HG02943 (cell line): ENCODE data around the gene KRTAP10-5.
"Not testable (repeated sequence)": the region's sequence is repeated elsewhere in the genome, so short reads cannot be mapped to it uniquely, and the experiment has no call there.

Experiments used
- ATAC-seq: cut with Tn5 transposase; IDR thresholded peaks from one replicate; pipeline ENCODE4 v1.9.1; 2021; ENCODE audit warnings: mild to moderate bottlenecking, low read depth, moderate library complexity; ENCODE audit not compliant: unreplicated experiment

KRTAP10-5 gene

DNA sequence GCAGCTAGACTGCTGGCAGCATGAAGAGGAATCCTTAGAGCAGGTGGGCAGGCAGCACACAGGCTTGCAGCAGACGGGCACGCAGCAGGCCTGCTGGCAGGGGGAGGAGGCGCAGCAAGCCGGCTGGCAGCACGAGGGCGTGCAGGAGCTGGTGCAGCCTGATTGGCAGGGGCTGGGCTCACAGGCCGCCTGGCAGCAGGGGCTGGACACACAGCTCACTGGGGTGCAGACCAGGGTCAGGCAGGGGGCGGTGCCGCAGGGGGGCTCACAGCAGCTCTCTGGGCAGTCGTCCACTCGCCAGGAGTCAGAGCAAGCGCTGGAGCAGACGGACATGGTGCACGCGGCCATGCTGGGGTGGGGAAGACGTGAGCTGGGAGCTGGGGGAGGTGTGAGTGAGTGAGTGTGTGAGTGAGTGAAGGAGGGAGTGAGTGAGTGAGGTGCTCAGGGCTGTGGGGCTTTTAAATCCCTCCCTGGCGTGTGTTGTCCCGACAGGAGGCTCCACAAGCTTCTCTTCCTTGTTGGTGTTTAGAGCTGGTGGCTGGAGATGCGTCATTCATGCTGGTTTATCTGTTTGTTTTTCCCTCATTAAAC, at the start of gene KRTAP10-5:
TSS of gene KRTAP10-5 (minus strand) at position 374 of the 591 bp plus-strand sequence. CDS start at position 348, 26 bp downstream.
- ATAC-seq = not testable (repeated sequence)

- no peak for ATAC-seq
Observed at GRCh38 chr21:44628707-44629391, 48.4 kb upstream of the KRTAP10-5 start.

- ATAC-seq = not testable (repeated sequence)
Observed at GRCh38 chr21:44627831-44628233, 47.4 kb upstream of the KRTAP10-5 start.

DNA sequence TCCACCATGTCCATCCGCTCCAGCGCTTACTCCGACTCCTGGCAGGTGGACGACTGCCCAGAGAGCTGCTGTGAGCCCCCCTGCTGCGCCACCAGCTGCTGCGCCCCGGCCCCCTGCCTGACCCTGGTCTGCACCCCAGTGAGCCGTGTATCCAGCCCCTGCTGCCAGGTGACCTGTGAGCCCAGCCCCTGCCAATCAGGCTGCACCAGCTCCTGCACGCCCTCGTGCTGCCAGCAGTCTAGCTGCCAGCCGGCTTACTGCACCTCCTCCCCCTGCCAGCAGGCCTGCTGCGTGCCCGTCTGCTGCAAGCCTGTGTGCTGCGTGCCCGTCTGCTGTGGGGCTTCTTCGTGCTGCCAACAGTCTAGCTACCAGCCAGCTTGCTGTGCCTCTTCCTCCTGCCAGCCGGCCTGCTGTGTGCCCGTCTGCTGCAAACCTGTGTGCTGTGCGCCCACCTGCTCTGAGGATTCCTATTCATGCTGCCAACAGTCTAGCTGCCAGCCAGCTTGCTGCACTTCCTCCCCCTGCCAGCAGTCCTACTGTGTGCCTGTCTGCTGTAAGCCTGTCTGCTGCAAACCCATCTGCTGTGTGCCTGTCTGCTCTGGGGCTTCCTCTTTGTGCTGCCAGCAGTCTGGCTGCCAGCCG, 46.9 kb upstream of the KRTAP10-5 start:
- not testable (repeated sequence) for ATAC-seq

DNA sequence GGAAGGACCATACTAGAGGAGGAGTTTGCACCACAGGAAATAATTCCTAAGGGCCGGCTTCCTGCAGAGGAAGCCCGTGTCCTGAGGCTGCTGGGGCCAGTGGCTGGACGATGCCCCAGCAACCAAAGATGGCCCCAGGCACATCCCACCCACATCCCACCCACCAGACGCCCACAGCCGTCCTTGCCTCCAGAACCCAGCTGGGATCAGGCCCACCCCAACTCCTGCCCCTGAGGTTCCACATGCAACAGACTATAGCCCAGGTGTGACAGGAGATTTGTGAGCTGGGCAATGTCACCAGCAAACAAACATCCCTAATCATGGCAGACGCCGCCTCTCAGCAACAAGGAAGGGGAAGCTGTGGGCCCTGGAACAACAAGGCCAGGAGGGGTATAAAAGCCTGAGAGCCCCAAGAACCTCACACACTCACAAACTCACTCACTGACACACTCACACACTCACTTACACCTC, 46.3 kb upstream of the KRTAP10-5 start, which contains the start of gene KRTAP10-9:
TSS of gene KRTAP10-9 (plus strand) at position 421 of the 471 bp plus-strand sequence. CDS start 79 bp downstream, outside the sequence.
- no peak for ATAC-seq

- ATAC-seq = no peak
Observed at GRCh38 chr21:44626262-44626661, 45.9 kb upstream of the KRTAP10-5 start.

DNA sequence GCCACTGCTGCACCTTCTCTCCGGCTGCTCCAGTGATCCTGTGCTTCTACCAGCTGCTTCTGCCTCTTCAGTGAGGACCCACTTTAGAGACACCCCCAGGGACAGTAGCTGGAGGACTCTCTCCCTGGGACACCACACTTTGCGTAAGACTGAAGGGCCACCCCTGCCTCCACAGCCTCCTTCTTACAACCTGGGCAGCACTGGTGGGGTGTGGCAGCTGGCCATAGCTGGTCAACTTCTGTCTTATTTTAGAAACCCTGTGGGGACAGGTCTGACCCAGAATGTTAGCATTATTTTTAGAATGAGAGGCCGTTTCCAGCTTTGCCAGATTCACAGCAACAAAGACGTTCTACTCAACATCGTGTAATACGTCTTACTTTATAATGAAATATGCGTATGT, 45.4 kb upstream of the KRTAP10-5 start:
- no peak for ATAC-seq

DNA sequence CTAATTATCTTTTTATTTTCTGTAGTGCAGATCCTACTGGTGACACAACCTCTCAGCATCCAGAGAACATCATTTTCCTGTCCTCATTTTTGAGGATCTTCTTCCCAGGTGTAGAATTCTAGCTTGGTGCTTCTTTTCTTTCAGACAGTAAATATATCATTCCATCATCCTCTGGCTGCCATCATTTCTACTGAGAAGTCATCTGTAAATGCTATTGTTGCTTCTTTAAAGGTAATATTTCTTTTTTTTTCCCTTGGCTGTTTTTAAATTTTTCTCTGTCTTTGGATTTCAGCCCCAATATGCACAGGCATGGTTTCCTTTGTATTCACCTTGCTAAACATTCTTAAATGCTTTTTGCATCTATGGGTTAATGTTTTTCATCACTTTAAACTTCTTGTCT, 43.2 kb upstream of the KRTAP10-5 start:
- no peak for ATAC-seq

- ATAC-seq = no peak
Observed at GRCh38 chr21:44619886-44620285, 39.5 kb upstream of the KRTAP10-5 start.

- no peak for ATAC-seq
Observed at GRCh38 chr21:44618909-44619308, 38.5 kb upstream of the KRTAP10-5 start.

DNA sequence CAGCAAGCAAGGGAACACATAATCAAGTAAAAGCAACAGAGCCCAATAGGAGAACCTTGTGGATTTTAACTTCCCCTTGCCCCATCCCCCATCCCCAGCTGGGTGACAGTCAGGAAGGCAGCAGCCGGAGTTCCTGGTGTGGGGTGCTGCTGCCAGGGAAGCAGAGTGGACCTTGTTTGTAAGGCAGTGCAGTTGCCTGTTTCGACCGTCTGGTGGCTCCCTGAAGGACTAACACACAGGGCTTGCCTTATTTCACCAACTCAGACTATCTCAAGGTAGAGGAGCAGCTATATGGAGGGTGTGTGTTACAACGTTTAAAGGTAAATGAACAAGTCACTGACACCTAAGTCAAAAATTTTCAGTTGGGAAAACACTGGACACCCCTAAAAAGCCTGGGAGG, 38.1 kb upstream of the KRTAP10-5 start:
- ATAC-seq = no peak

DNA sequence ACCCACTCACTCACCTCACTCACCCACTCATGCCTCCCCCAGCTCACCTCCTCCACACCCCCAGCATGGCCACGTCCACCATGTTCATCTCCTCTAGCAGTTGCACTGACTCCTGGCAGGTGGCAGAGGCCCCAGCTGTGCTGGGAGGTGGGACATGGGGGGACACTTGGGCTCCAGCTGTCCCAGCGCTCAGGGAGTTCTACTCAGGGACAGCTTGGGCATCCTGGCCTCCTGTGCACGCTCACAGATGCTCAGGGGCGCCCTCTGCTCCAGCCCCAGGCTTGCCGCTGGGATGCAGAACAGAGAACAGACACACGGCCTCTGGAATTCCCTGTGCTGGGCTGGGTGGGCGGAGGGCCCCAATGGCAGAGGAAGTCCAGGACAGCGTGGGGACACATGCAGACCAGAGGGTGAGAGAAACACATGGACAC, 36.7 kb upstream of the KRTAP10-5 start:
- ATAC-seq = no peak

- no peak for ATAC-seq
Observed at GRCh38 chr21:44616591-44616926, 36.2 kb upstream of the KRTAP10-5 start.

DNA sequence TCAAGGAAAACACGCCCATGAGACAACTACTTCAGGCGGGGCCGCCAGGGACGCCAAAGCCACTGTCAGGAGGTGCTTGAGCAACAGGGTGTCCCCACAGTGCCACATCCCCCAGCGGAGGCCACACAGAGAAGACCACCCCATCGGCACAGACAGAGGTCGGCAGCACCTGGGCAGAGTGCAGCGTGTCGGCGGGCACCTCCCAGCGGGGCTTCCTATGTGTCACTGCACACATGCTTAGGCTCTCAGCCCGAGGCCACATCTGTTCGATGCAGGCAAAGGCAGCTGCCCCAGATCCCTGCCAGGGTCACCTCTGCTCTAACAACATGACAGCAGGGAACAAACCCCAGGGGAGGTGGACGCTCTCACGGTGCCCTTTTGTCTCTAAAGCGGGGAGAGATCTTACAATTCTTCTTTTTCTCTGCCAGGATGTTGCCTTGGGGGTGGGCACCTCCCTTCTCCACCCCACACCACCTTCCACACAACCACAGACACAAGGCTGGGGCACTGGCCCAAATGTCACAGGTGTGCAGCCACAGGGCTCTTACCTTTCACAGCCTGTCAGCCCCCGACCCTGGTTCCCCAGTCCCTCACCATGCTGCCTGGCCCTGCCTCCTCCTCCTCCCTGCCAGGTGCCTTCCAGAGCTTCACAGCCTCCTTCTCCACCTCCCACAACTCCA, 35.6 kb upstream of the KRTAP10-5 start:
- no peak for ATAC-seq

GRCh38 chr21:44615466-44615865, 35.1 kb upstream of the KRTAP10-5 start:
- no peak for ATAC-seq

GRCh38 chr21:44614961-44615391, 34.6 kb upstream of the KRTAP10-5 start:
- no peak for ATAC-seq

GRCh38 chr21:44614161-44614631, 33.8 kb upstream of the KRTAP10-5 start:
- ATAC-seq = no peak

DNA sequence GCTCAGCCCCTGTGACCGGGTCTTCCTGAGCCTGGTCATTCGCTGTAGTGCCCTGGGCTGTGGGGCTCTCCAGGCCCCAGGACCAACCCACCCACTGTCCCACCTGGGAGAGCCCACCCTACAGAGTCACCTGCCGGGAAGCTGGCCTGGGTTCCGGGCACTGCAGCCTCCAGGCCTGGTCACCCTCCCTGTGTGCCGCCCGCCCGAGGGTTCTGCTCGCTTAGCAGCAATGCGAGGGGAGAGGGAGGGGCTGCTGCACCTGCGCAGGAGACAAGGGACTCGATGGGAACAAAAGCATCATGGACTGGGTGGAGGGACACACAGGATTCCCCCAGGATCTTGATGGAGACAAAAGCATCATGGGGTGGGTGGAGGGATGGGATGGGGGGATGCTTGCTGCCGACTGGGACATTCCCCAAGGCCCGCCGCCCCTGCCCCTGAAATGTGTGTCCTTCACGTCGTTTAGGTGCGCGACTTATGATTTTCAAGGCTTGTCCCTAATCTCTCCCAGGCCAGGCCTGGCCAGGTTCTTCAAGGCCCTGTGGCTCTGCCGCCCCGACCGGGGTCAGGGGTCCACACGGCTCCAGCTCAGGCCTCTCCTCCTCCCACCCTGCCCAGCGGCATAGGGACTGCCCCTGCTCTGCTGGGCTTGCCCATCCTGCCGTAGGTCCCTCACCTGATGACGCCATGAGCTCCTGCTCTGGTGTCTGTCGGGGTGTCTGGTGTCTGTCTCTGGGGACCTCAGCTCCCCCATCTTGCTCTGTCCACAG, 33.2 kb upstream of the KRTAP10-5 start:
- ATAC-seq = no peak

- ATAC-seq = no peak
Observed at GRCh38 chr21:44612669-44613229, 32.3 kb upstream of the KRTAP10-5 start.

DNA sequence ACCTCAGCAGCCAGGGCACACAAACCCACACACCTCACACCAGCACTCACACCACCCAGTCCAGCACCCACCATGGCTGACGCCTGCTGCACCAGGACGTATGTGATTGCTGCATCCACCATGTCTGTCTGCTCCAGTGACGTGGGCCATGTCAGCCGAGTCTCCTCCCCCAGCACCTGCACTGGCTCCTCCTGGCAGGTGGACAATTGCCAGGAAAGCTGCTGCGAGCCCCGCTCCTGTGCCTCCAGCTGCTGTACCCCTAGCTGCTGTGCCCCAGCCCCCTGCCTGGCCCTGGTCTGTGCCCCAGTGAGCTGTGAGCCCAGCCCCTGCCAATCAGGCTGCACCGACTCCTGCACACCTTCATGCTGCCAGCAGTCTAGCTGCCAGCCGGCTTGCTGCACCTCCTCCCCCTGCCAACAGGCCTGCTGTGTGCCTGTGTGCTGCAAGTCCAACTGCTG, 31.7 kb upstream of the KRTAP10-5 start, which contains the start of gene KRTAP10-8:
TSS of gene KRTAP10-8 (plus strand) at position 51 of the 458 bp plus-strand sequence. CDS start at position 73, 22 bp downstream.
- no peak for ATAC-seq
